Activated CD4-positive, CD25-positive, alpha-beta regulatory T cell treated with anti-CD3 and anti-CD28 coated beads, Interleukin-2, amount 50 U/mL, for 16 hours (primary cell): ENCODE data around the gene ZNF865.

Source experiments
- DNase-seq: peaks from one replicate; pipeline ENCODE4 v3.0.0-alpha.2; 2020; ENCODE audit warnings: low read depth, low spot score

Gene ZNF865

DNA sequence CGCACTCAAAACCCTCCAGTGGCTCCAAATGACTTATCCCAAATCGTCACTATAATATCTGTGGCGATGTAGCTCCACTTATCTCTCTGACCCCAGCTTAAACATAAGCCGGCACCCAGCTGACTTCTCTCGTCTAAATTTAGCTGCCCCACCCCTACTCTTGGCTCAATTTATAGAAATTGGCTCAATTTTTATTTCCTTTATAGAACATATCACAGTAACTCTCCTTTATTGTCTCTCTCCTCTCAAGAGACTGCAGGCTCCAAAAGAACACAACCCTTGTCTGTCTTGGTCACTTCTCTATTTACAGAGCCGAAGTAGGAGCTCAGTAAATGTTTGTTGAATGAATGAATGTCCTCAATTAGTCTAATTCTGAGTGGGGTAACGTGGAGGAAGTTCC lies 18.1 kb downstream of the ZNF865 start:
- no peak for DNase-seq

DNA sequence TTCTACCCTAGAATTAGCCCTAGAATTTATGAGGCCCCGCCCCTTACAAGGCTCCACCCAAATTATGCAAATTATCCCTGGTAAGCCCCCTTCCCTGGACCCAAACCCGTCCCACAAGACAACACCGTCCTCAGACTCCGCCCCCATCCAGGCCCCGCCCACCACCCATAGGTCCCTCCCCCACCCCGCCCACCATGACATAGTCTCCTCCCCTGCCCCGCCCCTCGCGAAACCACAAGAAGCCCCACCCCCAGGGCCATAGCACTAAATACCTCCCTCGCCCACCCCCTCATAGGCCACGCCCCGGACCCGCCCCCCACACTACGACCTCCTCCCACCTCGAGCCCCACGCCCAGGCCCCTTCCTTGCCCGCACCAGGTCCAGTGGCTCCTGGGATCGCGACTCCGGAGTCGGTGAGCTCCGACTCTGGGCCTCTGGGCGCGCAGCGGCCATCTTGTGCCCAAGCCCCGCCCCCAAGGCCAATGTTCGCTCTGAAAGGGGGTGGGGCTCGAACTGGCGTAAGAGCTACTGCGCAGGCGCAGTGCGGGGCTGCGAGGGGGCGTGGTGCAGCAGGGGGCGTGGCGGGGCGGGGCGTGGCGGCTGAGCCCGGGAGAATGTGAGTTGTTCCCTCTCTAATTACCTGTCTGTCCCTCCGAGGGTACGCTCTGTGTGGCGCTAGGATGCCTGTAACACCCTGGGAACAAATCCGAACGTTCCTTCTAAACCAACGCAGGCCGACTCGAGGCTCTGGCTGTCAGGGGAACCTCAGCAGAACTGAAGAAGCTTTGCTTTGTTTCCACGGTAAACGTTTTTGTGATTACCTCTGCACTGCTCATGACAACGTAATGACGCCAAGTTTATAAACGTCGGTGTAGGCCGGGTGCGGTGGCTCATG lies 18.9 kb downstream of the ZNF865 start, which contains the start of gene ZNF784:
ZNF784 (minus strand) TSS at position 458 of the 895 bp plus-strand sequence; CDS start at position 453, 5 bp downstream.
- DNase-seq = peak; percentile 83

DNA sequence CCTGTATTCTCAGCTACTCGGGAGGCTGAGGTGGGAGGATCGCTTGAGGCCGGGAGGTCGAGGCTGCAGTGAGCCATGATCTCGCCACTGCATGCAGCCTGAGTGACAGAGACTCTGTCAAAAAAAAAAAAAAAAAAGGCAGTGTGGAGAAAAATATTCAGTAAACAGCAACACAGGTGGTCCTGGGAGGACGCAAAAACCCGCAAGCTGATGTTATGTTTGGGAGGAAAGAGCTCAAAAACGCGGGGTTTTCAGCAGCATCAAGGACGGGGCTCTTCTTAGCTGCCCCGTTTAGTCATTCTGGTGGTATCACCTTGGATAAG lies 19.5 kb downstream of the ZNF865 start:
- no peak for DNase-seq

DNA sequence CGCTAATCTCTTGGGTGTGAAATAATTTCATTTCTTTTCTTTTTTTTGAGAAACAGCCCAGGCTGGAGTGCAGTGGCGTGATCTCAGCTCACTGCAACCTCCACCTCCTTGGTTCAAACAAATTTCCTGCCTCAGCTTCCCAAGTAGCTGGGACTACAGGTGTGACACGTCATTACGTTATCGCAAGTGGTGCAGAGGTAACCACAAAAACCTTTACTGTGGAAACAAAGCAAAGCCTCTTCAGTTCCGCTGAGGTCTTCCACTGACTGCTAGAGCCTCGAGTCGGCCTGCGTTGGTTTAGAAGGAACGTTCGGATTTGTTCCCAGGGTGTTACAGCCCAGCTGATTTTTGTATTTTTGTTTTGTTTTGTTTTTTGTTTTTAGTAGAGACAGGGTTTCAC lies 20.9 kb downstream of the ZNF865 start:
- no peak for DNase-seq

DNA sequence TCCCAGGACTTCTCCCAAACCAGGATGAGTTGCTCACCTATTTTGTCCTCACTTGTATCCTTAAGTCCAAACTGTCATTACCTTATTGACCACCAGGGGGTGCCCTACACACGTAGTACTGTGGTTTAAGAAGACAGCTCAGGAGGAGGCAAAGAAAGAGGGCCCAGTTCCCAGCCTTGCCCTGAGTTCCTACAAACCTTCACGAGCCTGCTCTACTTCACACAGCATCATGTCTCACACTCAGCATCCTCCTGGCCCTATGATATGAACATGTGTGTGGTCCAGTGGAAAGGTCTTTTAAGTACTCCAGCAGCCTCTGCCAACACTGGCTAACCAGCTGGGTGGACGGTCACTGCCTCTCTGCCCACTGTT lies 27.0 kb downstream of the ZNF865 start:
- peak; percentile 84 for DNase-seq

DNA sequence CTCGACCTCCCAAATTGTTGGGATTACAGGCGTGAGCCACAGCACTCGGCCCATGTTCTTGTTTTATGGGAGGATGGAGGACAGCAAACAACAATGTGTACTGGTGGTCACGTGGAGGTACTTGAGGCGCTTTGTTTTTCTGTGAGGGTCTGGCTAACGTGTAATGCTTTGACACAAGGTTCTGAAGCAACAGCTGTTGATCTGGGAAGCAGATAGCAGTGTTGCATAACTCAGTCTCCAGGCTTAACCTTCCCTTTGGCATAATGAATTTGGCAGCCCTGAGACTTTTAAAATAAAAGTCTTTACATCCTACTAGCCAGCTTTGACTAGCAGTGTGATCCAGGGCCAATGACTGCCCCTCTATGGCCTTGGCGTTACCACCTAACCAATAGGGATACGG lies 28.4 kb downstream of the ZNF865 start:
- DNase-seq = no peak

DNA sequence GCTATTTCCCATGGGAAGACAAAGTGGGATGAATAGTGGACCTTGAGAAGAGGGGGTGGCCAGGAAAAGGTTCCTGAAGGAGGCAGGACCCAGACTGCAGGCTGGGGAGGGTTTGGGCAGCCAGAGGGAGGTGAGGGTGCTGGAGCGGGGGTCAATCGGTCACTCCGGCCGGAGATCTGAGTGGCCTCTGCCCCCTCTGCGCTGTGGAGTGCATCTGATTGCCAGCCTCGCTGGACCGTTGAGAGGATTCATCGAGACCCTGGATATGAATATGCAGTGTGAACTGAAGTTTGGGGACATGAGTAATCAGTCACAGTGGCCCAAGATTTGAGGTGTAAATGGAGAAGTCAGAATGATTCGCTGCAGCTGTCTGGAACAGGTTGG lies 29.9 kb downstream of the ZNF865 start:
- DNase-seq = no peak

DNA sequence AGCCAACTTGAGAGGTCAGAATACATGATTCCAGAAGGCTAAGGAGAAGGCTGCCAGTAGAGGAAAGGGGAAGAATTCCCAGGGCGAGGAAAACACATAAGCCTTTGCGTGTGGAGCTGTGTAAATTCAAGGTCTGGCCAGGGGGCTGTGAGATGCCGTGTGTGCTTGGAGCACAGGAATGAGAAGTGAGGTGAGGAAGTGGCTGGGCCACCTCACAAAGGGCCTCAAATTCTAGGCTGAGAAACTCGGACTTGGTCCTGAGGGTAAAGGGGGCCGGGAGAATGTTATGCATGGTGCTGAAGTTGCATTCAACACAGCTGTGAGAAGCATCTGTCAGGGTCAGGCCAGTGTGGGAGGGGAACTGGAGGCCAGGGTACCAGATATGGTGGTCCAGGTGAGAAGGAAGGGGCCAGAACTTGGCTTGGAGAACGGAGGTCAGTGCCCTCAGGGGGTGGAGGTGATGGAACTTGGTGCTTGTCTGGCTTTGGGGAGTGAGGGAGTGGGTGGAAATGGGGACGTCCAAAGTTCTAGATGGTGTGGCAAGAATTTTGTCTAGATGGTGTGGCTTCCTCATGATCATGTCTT lies 30.5 kb downstream of the ZNF865 start:
- DNase-seq = no peak

DNA sequence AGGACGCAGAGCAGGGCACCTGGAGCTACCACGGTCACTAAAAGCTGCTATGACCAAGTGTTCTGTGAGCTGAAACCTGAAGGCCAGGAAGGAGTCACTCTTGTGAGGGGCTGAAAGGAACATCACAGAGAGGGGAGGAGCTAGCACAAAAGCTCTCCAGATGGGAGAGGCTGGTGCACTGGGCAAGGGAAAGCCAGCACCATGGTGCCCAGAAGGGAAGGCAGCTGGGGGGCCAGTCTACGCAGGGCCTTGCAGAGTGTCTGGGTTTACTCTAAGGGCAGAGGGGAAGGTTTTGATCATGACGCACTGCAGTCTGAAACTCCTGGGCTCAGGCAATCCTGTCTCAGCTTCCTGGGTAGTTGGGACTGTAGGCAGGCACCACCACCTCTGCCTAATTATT lies 31.3 kb downstream of the ZNF865 start:
- DNase-seq = no peak

DNA sequence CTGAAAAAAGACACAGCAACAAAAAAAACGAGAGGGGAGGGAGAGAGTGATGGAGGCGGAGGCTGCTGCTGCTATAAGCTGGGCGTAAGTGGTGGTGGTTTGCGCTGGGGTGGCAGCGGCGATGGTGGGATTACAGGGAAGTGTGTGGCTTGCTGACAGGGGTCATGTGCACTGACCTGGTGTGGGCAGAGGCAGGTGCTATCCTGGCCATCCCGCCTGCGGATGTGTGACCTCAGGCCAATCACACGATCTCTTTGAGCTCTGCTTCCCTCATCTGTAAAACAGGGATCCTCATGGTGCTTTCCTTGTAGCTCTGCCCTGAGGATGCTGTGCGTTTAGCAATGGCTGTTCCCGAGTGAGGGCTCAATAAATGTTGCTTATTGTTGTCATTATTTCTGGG lies 32.1 kb downstream of the ZNF865 start:
- DNase-seq = no peak

DNA sequence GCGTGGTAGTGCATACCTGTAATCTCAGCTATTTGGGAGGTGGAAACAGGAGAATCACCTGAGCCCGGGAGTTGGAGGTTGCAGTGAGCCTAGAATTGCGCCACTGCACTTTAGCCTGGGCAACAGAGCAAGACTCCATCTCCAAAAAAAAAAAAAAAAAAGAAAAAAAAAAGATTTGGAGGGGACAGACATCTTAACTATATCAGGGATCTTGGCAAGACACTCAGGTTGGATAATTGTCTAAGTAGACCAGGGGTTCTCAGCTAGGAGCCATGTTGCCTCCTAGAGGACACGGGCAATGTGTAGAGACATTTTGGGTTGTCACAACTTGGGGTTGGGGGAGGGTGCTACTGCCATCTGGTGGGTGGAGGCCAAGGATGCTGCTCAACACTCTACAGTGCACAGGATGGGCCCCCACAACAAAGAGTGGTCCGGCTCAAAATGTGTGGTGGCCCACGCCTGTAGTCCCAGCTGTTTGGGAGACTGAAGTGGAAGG lies 33.5 kb downstream of the ZNF865 start:
- no peak for DNase-seq

DNA sequence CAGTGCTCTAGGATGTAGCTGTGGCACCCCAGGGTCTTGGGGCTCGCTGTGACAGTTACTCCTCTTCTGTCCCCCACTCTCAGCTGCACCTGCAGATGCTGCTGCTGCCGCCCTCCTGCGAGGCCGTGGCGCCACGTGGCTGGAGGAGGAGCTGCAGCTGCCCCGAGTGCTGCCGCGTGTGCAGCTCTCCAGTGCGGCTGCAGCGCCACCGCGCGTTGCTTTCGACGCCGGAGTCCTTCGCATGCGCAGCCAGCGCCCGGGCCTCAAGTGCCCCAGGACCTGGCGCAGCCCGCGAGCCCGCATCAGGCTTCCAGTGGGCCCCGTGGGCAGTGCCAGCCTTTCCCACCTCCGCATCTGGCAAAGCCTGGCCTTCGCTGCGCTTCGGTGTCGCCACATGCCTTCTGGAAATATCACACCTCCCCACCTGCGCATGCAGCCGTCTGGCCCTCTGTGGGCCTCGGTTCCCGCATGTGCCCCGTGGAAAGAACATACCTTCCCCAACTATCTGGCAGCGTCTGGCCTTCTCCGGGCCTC lies 34.7 kb downstream of the ZNF865 start:
- DNase-seq = no peak

DNA sequence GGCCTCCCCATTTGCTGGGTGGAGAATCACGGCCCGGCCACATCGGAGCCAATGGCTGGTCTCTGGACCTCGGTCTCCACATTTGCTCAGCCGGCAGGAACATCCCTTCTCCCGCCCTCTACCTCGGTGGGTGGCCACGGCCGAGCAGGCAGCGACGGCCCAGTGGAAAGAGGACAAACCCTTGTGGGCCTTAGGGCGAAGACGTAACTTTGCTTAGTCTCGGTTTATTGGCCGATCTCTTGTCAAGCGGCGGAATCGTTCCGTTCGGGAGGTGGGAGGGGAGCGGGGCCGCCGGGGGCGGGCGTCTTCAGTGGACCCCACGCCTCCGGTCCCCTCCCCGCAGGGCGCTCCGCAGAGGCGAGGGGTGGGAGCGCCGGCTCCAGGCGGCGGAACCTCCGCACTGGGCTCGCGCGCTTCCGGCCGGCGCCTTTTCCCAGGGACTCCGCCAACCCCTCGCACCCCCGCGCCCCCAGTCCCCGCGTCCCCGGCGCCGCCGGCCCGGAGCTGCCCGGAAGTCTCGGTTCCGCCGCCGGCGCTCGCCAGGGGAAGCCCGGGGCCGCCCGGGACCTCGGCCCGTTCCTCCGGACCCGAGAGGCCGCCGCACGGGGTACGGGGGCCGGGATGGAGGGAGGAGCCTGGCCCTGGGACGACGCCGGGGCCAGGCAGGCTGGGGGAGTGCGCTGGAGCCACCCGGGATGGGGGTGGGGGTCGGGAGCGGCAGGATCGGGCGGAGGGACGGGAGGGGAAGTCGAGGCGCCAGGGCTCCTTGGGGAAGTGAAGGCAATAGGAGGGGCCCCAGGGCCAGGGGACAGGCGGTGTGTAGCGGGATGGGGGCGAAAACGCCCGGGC lies 35.4 kb downstream of the ZNF865 start, which contains the start of gene ZNF580:
ZNF580 (plus strand) TSS at position 426 of the 849 bp plus-strand sequence. CDS start 1,507 bp downstream, outside the sequence.
- no peak for DNase-seq

DNA sequence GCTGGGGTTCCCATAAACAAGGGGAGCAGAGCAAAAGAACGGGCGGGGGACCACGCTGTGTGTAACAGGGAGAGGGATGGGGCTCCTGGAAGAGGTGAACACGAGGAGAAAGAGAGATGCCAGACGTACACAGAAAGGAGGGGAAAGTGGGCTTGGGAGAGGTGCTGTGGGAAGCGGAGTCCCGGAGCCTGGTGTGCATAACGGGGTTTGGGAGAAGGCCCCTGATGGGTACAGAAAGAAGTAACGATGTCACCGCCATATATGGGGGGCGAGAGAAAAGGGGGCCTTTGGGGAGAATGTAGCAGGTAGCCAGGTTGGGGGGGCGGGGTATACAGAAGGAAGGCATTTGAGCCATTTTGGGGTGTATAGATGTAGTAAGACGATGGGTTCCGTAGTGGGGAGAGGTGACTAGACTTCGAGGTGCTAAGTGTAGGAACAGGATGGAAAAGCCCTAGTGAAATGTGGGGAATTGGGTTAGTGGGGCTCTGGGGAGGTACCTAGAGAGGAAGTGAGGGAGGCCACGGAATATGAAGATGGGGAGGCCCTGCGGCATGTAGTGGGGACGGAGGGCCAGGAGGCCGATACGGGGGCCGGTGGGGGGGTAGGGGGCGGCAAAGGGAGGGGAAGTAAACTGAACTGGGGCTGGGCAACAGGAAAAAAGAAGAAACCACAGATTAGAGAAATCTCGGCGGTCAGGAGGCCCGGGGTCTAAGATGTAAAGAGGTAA lies 36.1 kb downstream of the ZNF865 start:
- DNase-seq = no peak

DNA sequence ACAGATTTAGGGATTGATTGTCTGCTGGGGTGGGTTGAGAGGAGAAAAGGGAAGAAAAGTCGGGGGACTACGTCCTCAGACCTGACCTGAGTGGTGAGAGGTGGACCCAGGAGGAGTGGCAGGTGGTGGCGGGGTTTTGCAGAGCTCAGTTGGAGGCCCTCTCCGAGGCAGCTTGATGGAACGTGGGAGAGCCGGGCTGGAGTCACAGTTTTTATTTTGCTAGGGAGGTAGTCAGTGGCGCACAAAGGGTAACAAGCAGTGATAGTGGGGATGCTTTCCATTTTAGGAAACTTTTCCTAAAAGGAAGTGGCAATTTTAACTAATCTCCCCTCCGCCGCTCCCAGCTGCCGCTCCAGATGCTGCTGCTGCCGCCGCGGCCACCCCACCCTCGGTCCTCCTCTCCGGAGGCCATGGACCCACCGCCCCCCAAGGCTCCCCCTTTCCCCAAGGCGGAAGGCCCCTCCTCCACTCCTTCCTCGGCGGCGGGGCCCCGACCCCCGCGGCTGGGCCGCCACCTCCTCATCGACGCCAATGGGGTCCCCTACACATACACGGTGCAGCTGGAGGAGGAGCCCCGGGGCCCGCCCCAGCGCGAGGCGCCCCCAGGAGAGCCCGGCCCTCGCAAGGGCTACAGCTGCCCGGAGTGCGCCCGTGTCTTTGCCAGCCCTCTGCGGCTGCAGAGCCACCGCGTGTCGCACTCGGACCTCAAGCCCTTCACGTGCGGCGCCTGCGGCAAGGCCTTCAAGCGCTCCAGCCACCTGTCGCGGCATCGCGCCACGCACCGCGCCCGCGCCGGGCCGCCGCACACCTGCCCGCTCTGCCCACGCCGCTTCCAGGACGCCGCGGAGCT lies 36.9 kb downstream of the ZNF865 start:
- no peak for DNase-seq

DNA sequence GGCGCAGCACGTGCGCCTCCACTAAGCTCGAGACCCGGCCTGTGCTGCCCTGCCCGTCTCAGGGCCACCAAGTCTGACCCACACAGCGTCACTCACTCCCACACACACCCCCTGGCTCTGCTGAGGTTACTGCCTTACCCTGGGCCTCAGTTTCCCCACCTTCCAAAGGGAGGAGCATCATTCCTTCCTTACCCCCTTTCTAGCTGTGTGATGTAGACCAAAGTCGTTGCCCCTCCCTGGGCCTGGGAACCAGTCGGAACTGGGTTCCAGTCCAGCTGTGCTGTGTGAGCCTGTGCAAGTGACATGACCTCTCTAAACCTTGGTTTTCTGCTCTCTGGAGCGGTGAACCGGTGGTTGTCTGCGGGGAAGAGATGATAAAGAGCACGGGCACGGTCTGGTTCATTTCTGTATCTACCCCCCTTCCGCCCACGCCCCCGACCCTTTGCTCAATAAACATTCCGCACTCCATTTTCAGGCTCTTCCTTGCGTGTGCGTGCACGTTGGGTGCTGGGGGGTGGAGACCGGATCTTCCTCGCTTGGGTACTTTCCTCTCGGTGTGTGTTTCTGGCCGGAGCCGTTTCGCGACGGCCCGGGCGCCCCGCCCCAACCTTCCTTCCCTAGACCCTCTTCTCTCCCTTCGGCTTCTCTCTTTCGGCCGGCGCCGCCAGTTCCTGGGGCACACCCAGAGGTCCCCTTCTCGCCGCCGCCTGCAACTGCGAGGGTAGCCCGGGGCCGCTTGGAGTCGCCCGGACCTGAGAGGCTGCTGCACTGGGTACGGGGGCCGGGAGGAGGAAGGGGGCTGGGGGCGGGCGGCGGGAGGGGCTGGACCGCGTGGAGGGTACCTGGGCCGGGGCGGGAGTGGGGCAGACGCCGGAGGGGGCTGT lies 37.8 kb downstream of the ZNF865 start, which contains the start of gene ZNF581:
ZNF581 (plus strand) TSS at position 647 of the 884 bp plus-strand sequence. CDS start 923 bp downstream, outside the sequence.
- peak; percentile 56 for DNase-seq

DNA sequence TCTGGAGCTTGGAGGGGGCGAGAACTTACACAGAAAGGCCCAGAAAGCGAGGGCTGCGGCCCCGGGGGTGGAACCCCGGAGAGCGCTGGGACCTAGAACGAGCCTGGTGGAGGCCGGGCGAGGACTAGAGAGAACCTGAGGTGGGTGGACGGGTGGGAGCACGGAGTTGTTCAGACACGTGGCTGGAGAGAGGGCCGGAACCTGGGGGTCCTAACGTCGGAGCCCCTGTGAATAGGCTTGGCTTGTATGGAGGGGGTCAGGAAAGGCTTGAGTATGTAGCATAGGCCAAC lies 38.4 kb downstream of the ZNF865 start:
- no peak for DNase-seq

DNA sequence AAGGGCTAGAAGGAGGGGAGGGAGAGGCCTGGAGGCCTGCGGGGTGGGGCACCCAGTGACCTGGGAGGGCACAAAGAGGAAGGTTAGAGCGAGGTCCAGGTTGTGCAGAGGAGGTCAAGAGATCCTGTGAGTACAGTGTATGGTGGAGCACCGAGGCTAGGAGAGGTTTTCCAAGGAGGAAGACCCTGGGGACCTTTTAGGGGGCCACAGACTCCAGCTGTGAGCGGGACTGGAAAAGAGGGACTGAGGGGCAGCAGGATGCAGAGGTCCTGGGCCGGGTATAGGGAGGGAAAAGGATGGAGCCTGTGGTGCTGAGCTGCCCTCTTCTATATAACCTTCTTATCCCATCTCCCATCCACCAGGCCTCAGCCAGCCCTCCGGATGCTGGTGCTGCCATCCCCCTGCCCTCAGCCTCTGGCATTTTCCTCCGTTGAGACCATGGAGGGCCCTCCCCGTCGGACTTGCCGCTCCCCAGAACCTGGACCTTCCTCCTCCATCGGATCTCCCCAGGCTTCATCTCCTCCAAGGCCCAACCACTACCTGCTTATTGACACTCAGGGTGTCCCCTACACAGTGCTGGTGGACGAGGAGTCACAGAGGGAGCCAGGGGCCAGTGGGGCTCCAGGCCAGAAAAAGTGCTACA lies 38.9 kb downstream of the ZNF865 start:
- DNase-seq = no peak
